Measurements from ENCODE around the gene AP2A2.
"Not testable (repeated sequence)": the region's sequence is repeated elsewhere in the genome, so short reads cannot be mapped to it uniquely, and the experiment has no call there.

Gene AP2A2

DNA sequence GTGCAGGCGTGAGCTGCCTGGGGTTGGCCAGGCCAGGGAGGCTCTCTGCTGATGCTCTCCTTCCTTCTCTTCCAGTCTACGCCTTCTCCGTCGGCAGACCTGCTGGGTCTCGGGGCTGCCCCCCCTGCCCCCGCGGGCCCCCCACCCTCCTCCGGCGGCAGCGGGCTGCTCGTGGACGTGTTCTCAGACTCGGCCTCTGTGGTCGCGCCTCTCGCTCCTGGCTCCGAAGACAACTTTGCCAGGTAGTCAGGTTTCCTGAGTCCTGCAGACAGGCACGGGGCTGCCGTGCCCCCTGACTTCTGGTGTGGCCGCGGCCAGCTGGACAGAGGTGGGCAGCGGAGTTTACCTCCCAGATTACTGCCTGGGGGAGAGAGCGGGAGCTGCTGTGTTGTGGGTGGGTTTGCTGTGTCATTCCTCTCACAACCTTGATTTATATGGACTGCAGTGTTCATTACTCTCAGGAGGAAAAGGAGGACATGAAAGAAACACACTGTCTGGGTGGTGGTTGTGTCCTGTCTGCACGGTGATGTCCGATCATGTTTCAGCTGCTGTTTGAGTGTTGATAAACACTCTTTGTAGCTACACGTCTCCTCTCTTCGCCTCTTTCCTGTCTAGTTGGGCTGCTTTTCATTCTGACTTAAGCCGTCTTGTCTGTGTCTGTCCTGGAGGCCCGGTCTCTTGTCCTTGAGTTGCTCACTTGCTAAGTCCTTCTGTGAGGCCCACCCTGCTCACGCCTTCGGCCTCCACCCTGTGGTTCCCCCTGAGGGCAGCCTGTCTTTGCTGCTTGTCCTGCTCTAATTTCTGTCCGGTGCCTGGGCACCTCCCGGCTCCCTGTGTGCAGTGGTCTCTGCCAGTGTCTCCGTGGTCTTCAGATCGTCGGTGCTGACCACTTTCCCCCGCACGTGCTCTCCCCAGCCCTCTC lies 74.9 kb downstream of the AP2A2 start:
- no peak for DNase-seq

- no peak for DNase-seq
Observed at GRCh38 chr11:1001617-1002405, 76.1 kb downstream of the AP2A2 start.

DNA sequence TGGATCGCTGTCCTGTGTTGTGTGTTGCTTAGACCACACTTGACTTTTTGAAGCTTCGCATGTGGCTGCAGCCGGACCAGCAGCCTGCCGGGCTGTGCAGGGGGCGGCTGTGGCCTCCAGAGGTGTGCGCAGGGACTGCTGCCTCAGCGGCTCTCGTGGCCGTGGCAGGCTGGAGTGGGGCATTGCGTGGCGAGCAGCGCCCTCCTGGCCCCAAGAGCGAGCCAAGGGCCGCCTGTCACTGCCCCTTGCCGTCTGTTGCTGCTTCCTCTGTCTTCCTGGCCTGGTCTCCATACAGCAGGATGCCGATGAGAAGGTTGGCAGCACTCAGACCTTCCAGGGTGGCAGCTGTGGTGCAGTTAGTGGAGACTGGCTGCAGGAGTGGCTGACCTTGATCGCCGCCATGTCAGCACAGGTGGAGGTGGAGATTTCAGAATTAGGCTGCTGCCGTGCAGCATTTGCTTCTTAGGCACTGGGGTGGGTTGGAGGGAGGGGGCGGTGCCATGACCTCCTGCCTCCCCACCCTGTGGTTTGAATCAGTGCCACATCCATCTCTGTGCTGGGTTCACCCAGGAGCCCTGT lies 76.8 kb downstream of the AP2A2 start:
- no peak for DNase-seq

DNA sequence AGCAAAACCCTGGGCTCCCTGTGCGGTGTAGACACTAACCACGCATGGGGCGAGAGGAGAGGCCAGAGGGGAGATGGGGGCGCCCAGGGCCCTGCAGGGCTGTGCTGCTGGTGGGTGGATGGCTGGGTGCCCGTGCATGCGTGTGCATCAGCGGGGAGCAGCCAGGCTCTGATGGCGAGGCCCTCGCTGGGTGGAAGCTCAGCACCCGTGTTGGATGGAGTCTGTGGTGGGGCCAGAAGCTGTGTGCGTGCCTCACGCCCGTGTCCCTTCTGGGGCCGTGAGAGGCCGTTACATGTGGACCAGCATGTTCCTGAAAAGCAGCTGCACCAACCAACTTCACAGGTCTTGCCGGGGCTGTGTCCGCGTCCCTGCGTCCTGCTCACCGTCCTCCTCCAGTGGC lies 77.5 kb downstream of the AP2A2 start:
- DNase-seq: no peak

- DNase-seq: no peak
Observed at GRCh38 chr11:1005928-1006327, 80.3 kb downstream of the AP2A2 start.

DNA sequence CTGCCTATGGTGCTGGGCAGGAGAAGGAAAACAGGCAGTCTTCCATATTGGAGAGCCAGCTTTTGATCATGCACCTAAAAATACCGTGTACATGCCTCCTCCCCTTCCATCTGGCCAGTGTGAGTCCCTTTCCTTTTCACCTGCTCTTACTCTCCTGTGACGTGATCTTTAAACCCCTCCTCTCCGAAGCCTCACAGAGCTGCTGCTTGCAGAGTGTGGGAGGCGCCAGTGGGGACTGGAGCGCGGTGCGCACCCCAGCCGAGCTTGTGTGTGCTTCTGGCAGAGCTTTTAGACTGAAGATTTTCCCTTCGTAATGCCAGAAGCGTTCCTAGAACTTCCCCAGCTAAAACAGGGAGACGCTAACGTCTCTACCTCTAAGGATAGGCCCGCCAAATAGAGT lies 81.1 kb downstream of the AP2A2 start:
- no peak for DNase-seq

DNA sequence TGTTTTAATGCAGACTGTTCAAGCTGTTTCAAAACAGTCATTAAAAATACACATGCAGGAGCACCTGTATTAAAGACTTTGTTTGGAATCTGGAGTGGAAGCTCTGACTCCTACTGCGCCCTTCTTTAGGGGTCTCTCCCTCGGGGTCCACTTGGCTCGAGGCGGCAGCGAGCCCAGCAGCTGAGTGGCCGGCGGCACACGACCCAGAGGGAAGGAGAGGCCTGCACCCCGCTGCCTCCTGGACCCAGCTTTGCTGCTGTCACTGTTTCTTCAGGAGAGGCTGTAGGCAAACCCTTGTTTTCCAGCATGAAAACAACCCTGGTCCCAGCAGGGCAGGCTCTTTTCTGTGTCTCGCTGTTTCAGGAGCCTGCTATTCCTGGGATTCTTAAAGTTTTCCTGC lies 81.6 kb downstream of the AP2A2 start:
- DNase-seq: no peak

- no peak for DNase-seq
Observed at GRCh38 chr11:1008001-1008802, 82.5 kb downstream of the AP2A2 start.

GRCh38 chr11:1008803-1009145 lies 83.1 kb downstream of the AP2A2 start:
- no peak for DNase-seq

DNA sequence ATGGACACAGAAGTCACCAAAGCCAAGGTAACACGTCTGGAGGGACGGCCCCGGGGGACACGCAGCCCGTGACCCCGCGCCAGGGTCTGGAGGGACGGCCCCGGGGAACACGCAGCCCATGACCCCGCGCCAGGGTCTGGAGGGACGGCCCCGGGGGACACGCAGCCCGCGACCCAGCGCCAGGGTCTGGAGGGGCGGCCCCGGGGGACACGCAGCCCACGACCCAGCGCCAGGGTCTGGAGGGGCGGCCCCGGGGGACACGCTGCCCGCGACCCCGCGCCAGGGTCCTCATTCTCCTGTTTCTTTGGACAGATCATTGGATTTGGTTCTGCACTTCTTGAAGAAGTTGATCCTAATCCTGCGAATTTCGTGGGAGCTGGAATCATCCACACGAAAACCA lies 83.7 kb downstream of the AP2A2 start:
- no peak for DNase-seq

DNA sequence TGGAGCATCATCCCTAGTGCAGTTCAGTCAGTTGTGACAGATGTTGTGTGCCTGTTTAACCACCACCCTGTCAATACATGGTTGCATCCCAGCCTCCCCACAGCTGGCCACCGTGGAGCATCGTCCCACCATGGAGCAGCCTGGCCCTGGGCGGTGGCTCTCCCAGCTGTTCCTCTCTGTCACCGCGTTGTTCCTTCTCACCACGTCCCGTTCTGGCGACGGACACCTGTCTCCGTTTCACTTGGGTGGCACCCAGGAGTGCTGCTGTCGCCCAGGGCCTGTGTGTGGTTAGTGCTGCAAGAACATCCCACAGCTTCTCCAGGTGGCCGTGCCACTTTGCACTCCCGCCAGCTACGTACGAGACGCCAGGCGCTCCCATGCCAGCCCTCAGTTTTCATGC lies 84.3 kb downstream of the AP2A2 start:
- DNase-seq: no peak

- DNase-seq: no peak
Observed at GRCh38 chr11:1010551-1011319, 85.1 kb downstream of the AP2A2 start.

DNA sequence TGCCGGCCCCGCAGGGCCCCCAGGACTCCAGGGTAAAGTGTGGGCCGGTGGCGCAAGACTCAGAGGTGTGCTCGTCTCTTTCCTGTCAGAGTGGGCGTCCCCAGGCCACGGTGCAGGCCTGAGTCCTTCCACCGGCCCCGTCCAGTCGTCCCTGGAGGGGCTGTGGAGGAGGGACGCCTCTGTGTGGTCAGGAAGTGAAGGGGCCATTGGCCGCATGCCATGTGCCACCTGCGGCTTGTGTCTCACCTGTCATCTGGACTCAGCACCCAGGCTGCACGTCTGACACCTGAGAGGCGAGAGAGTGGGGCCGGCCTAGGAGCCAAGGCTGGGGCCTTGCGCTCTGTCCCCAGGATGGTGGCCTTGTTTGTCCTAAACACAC lies 85.6 kb downstream of the AP2A2 start:
- DNase-seq: no peak

DNA sequence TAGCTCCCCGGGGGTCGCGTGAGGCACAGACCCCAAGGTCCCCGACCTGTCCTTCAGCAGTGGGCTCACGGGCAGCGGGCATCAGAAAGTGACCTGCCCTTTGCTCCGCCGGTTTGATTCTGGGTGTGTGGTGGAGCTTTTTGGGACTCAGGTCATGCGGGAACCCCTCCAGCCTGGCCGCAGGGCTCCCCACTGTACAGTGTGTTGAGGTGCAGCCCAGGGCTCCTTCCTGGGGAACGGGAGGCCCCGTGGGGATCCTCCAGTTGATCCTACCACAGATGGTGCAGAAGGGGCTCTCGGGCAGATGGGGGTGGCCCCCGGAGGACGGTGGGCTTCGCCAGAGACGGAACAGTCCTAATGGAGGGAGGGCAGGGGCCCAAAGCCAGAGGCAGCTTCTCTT lies 86.6 kb downstream of the AP2A2 start:
- DNase-seq: no peak

DNA sequence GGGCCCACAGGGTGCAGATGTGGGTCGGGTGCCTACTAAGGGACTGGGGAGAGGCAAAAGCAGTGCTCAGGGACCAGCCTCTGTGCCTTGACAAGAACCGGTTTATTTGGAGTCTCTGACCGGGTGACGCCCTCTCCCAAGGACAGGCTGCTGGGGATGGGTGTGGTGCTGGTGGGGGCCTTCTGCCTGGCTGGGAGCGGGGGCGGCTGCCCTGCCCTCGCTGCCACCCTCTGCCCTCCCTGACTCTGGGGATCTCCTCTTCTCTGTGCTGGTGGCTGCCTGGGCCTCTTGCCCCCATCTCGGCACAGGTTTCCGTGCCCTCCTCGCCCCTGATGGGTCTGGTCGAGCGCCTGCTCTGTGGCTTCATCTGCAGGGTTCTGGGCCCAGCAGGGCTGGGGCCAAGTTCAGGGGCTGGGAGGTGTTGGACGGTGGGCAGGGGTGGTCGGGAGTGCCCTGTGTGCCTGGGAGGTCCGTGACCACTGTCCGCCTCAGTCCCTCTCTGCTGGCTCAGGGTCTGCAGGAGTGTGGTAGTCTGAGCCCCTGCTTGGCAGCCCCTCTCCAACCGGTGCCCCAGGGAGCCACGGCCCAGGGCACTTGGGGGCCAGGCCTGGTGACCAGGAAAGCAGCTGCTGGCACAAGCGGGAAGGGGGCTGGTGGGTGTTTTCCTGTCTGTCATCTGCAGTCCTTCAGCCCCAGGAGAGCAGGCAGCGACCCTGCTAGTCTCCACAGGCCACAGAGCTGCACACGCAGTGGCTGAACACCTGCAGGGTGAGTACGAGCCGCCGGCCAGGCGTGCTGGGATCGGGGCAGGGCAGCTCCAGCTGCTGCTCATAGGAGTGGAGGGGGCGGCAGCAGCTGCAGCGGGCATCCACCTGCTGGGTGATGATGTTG lies 87.3 kb downstream of the AP2A2 start:
- no peak for DNase-seq

- DNase-seq: no peak
Observed at GRCh38 chr11:1013631-1013935, 87.9 kb downstream of the AP2A2 start.

DNA sequence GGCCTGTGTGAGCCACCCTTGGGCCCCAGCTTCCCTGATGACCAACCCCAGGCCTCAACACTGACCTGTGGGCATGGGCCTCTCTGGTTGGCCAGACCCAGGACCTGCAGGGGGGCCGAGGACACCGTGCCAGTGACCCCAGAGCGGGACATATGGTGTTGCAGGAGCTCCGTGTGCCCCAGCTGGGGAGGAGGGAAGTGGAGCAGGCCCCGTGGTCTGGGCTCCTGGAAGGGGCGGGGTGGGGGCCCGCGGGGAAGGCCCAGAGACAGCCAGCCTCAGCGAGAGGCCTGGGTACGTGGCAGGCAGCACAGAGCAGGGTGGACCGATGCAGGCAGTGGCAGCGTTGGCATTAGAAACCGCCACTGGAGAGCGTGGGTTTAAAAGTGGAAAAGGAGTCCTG lies 88.6 kb downstream of the AP2A2 start:
- no peak for DNase-seq

DNA sequence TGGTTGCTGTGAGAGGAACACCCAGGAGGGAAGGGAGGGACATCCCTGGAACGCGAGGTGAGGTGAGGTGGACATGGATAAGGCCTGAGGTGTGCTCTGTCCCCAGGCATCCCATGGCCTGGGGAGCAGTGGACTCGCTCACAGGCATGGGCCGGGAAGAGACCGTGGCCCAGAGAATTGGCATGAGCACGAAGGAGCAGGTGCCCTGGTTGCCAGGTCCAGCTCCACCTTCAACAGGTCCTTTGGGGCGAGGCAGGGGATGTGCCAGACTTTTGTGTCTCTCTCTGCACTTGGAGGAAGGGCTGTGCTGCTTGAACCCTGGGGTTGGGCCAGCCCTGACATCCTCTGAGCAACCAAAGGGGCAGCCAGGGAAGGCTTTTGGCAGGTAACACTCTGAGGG lies 89.4 kb downstream of the AP2A2 start:
- DNase-seq: no peak

- no peak for DNase-seq
Observed at GRCh38 chr11:1015826-1016545, 90.3 kb downstream of the AP2A2 start.

DNA sequence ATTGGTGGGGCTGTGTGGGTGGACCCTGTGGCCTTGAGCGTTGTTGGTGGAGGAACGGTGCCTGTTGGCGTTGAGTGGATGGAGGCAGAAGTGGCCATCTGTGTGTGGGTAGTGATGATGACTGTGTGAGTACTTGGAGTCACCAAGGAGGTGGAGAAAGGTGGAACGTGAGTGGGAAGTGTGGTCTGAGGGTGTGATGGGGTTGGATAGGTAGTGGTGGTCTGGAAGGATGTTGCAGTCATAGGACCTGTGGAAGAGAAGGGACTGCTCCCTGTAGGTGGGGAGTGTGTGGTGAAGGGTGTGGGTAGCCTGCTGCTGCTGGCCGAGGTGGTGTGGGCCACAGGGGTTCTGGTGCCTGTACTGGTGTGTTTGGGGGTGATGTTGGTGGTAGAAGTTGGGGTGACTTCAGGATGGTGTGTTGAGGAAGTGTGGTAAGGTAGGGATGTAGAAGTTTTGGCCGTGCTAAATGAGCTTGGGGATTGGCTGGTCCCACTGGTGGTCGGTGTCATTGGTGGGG lies 91.0 kb downstream of the AP2A2 start:
- DNase-seq: not testable (repeated sequence)

All from stimulated activated CD4-positive, alpha-beta T cell treated with anti-CD3 and anti-CD28 coated beads, Interleukin-4, amount 100 ng/mL, for 4 hours (primary cell).